ENCODE measurements around the gene CELSR1. TPM values are rescaled to one million over a fixed set of nuclear protein-coding genes. Genes with fewer than 3 reads are reported as not detected.

The CELSR1 gene
- total RNA-seq, 2 experiments from 2014 or later: 1.0 to 1.1 TPM

DNA sequence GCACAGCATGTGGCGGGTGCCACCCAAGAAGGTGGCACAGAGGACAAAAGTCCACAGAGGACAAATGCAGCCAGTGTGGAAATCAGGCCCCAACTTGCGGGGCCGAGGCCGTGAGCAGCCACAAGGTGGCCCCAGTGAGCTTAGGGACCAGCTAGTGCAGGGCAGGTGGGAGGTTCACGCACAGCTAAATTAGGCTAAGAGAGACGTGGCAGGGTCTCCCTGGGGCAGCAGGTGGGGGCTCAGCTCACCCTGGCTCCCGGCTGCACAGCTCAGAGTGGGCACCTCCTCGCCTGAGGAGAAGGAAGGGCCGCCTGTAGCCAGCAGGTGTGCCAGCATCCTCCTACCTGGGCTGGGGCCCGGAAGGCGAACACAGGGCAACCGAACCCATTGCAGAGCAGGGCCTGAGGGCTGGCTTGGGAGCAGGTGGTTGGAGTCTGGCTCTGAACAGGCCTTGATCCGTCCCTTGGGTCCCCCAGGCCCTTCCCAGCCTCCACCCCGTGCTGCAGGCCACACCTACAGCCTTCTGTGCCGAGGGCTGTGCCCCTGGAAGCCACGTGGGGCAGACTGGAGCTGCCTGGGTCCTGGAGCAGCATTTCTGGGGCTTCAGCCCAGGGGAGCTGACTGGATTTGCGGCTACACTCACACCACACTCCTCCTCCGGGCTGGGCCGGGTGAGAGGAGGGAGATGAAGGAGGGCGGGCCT, 26.1 kb upstream of the CELSR1 start:
- Mint-ChIP-seq H3K27ac (no peak overlapping the region), H3K36me3 (ENCODE audit: low read depth) (no peaks in the 10 kb centered on the region), H3K9me3 (no peaks in the 10 kb centered on the region), H3K27me3 (no peaks in the 10 kb centered on the region), H3K4me3 (peak overlapping the region; percentile 38), H3K4me1 (ENCODE audit: low read depth) (peaks cover 9% of the 10 kb centered on the region)
- ChIA-PET POLR2A (interaction anchor here (0.7 to 1.8 kb wide), 2 partner anchors 155 to 175 kb away, joined by 3 to 6 read pairs; no protein-coding TSS in a partner anchor), CTCF (interaction anchor here (0.6 to 1.7 kb wide), 25 partner anchors 9 to 798 kb away, joined by 3 to 10 read pairs (median 4); no protein-coding TSS in a partner anchor)
- intact Hi-C loops (cut with DNase I, micrococcal nuclease): loop anchor here (1.0 to 5.0 kb wide), 6 partner anchors 111 to 240 kb away; no protein-coding TSS in a partner anchor
- Histone ChIP-seq H3K4me3 (ENCODE audit: low read length) (peak overlapping the region; percentile 30), H3K27me3 (ENCODE audit: control insufficient read depth in 1 of 2, insufficient read depth in 2 of 2, low read length in 2 of 2) (no peaks in the 10 kb centered on the region), H3K4me1 (ENCODE audit: insufficient read depth, low read length) (peaks cover 13% of the 10 kb centered on the region), H3K36me3 (ENCODE audit: insufficient read depth, low read length) (no peaks in the 10 kb centered on the region), H3K27ac (ENCODE audit: low read depth in 1 of 2, low read length in 2 of 2) (no peak overlapping the region), H3K9me3 (ENCODE audit: control insufficient read depth in 1 of 2, insufficient read depth in 1 of 2, low read length in 2 of 2) (no peaks in the 10 kb centered on the region)
- TF ChIP-seq, protein P1, sequence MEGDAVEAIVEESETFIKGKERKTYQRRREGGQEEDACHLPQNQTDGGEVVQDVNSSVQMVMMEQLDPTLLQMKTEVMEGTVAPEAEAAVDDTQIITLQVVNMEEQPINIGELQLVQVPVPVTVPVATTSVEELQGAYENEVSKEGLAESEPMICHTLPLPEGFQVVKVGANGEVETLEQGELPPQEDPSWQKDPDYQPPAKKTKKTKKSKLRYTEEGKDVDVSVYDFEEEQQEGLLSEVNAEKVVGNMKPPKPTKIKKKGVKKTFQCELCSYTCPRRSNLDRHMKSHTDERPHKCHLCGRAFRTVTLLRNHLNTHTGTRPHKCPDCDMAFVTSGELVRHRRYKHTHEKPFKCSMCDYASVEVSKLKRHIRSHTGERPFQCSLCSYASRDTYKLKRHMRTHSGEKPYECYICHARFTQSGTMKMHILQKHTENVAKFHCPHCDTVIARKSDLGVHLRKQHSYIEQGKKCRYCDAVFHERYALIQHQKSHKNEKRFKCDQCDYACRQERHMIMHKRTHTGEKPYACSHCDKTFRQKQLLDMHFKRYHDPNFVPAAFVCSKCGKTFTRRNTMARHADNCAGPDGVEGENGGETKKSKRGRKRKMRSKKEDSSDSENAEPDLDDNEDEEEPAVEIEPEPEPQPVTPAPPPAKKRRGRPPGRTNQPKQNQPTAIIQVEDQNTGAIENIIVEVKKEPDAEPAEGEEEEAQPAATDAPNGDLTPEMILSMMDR (IDR thresholded peaks at IDR 0.05): peak; percentile 76
- peak; percentile 66 to 88 (median 74) for DNase-seq
- ATAC-seq (ENCODE audit: poor library complexity): peak; percentile 96

DNA sequence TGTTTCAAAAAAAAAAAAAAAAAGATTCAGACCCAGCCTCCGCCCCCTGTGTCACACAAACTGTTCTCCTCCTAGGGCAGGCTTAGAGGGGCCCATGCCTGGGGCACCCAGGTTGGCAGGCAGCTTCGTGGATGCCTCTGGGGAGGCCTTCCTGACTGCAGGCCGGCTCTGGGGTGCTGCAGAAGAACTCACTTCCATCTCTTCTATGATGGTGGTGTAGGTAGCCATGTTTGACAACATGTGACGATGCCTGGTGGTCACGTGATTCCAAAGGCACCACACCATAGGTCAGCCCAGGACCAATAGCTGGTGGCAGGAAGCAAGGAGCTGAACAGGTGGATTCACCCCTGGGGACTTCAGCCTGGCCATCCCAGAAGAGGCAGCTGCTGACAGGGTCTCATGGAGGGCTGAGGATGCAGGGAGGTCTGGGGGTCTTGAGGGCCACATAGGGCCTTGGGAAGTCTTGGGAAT, 24.1 kb upstream of the CELSR1 start:
- Histone ChIP-seq H3K27ac (ENCODE audit: low read depth in 1 of 2, low read length in 2 of 2) (no peak overlapping the region), H3K36me3 (ENCODE audit: insufficient read depth, low read length) (no peaks in the 10 kb centered on the region), H3K4me3 (ENCODE audit: low read length) (no peak overlapping the region), H3K4me1 (ENCODE audit: insufficient read depth, low read length) (peaks cover 13% of the 10 kb centered on the region), H3K27me3 (ENCODE audit: control insufficient read depth in 1 of 2, insufficient read depth in 2 of 2, low read length in 2 of 2) (no peaks in the 10 kb centered on the region), H3K9me3 (ENCODE audit: control insufficient read depth in 1 of 2, insufficient read depth in 1 of 2, low read length in 2 of 2) (peaks cover 0 to 9% of the 10 kb centered on the region in 2 experiments)
- Mint-ChIP-seq H3K36me3 (ENCODE audit: low read depth) (no peaks in the 10 kb centered on the region), H3K9me3 (peaks cover 3% of the 10 kb centered on the region), H3K4me1 (ENCODE audit: low read depth) (peaks cover 9% of the 10 kb centered on the region), H3K27me3 (no peaks in the 10 kb centered on the region), H3K27ac (no peak overlapping the region), H3K4me3 (no peak overlapping the region)
- ATAC-seq (ENCODE audit: poor library complexity) (no peak), DNase-seq (no peak)
- ChIA-PET CTCF (no interaction called here), POLR2A (no interaction called here)
- intact Hi-C loops (cut with DNase I, micrococcal nuclease): loop anchor here in 1 of 2 experiments (5.0 kb wide), 1 partner anchor 126 kb away; no protein-coding TSS in a partner anchor
- TF ChIP-seq, protein P1 (IDR thresholded peaks at IDR 0.05): no peak

DNA sequence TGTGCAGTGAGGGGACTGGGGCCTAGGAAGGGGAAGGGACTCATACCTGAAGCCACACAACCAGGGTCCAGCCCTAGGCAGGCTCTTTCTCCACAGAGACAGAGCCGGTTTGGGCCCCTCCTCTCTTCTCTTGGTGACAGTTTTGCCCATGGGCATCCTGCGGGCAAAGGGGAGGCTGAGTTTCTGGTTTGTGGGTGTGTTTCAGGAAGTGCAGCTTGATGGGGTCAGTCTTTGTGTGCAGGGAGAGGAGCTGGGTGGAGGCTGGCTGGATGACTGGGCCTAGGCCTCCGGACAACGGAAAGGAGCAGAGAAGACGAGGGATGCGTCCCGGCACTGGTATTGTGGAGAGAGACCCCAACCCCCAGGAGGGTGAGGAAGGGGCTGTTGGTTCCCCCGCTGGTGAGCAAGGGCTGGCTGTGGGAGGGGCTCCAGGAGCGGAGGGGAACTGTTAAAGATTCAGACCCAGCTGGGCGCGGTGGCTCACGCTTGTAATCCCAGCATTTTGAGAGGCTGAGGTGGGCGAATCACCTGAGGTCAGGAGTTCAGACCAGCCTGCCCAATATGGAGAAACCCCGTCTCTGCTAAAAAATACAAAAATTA, 23.4 kb upstream of the CELSR1 start:
- Histone ChIP-seq H3K9me3 (ENCODE audit: control insufficient read depth in 1 of 2, insufficient read depth in 1 of 2, low read length in 2 of 2) (peaks cover 0 to 12% of the 10 kb centered on the region in 2 experiments), H3K4me3 (ENCODE audit: low read length) (no peak overlapping the region), H3K27ac (ENCODE audit: low read depth in 1 of 2, low read length in 2 of 2) (no peak overlapping the region), H3K36me3 (ENCODE audit: insufficient read depth, low read length) (no peaks in the 10 kb centered on the region), H3K4me1 (ENCODE audit: insufficient read depth, low read length) (peaks cover 13% of the 10 kb centered on the region), H3K27me3 (ENCODE audit: control insufficient read depth in 1 of 2, insufficient read depth in 2 of 2, low read length in 2 of 2) (no peaks in the 10 kb centered on the region)
- Mint-ChIP-seq H3K27me3 (no peaks in the 10 kb centered on the region), H3K27ac (no peak overlapping the region), H3K9me3 (peaks cover 3% of the 10 kb centered on the region), H3K4me1 (ENCODE audit: low read depth) (peaks cover 9% of the 10 kb centered on the region), H3K4me3 (no peak overlapping the region), H3K36me3 (ENCODE audit: low read depth) (no peaks in the 10 kb centered on the region)
- TF ChIP-seq, protein P1 (IDR thresholded peaks at IDR 0.05): no peak
- no peak for ATAC-seq (ENCODE audit: poor library complexity)
- DNase-seq: no peak
- CTCF ChIA-PET: no interaction called here
- intact Hi-C loops (cut with DNase I, micrococcal nuclease): loop anchor here in 1 of 2 experiments (5.0 kb wide), 1 partner anchor 127 kb away; no protein-coding TSS in a partner anchor
- POLR2A ChIA-PET: no interaction called here

All from CD4-positive, alpha-beta T cell (primary cell).